Measurements from ENCODE around the gene SH3PXD2B.
"Not testable (repeated sequence)": the region's sequence is repeated elsewhere in the genome, so short reads cannot be mapped to it uniquely, and the experiment has no call there.

Gene SH3PXD2B

DNA sequence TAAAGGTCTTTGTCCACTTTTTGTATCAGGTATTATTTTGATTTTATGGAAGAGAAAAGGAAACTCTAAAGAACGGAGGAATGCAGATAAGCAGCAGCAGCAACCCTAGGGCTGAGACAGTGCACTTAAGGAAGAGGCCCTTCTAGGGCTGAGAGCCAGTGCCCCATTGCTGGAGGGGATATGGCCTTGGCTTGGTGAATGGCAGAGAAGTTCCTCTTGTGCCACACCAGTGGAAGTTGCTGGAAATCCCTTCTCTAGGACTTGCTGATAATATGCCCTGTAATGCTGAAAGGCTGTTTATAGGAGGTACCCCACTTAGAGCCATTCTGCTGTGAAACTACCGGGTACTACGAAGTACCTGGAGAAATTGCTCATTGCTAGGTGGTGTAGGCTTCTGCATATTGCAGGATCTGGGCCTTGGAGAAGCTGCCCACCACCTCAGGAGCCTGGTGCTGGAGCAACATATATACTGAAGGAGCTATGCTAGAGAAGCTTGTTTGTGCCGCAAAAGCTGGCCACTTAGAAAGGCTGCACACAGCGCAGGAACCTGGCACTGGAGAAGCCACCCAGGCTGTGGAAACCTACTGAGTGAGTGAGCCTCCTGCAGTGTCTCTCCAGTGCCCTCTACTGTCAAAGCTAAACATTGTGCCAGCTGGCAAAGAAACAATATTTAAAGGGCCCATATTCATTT lies 161.1 kb downstream of the SH3PXD2B start:
- no peak overlapping the region for H3K4me3 ChIP-seq (ENCODE audit: low read length)
- H3K9ac ChIP-seq (ENCODE audit: low read length): no peak overlapping the region
- H3K27ac ChIP-seq (ENCODE audit: low read depth, low read length): no peak overlapping the region
- no peaks in the 10 kb centered on the region for H3K4me1 ChIP-seq (ENCODE audit: control insufficient read depth, insufficient read depth, low read length)
- no peaks in the 10 kb centered on the region for H3K27me3 ChIP-seq (ENCODE audit: control insufficient read depth, insufficient read depth, low read length)
- H3K36me3 ChIP-seq (ENCODE audit: control insufficient read depth, insufficient read depth, low read length): no peaks in the 10 kb centered on the region

DNA sequence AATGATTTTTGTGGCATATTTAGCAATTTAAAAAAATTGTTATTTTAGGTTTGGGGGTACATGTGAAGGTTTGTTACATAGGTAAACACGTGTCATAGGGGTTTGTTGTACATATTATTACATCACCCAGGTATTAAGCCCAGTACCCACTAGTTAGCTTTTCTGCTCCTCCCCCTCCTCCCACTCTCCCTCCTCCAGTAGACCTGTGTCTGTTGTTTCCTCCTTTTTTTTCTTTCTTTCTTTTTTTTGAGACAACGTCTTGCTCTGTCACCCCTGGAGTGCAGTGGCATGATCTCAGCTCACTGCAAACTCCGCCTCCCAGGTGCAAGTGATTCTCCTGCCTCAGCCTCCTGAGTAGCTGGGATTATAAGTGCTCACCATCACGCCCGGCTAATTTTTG lies 162.5 kb downstream of the SH3PXD2B start:
- not testable (repeated sequence) for H3K27me3 ChIP-seq (ENCODE audit: control insufficient read depth, insufficient read depth, low read length); H3K9ac ChIP-seq (ENCODE audit: low read length); H3K36me3 ChIP-seq (ENCODE audit: control insufficient read depth, insufficient read depth, low read length); H3K4me3 ChIP-seq (ENCODE audit: low read length); H3K4me1 ChIP-seq (ENCODE audit: control insufficient read depth, insufficient read depth, low read length); H3K27ac ChIP-seq (ENCODE audit: low read depth, low read length)

GRCh38 chr5:172288465-172288864 lies 165.9 kb downstream of the SH3PXD2B start:
- Histone ChIP-seq H3K27me3 (ENCODE audit: control insufficient read depth, insufficient read depth, low read length) (no peaks in the 10 kb centered on the region), H3K27ac (ENCODE audit: low read depth, low read length) (no peak overlapping the region), H3K36me3 (ENCODE audit: control insufficient read depth, insufficient read depth, low read length) (no peaks in the 10 kb centered on the region), H3K4me1 (ENCODE audit: control insufficient read depth, insufficient read depth, low read length) (no peaks in the 10 kb centered on the region), H3K4me3 (ENCODE audit: low read length) (no peak overlapping the region), H3K9ac (ENCODE audit: low read length) (no peak overlapping the region)

DNA sequence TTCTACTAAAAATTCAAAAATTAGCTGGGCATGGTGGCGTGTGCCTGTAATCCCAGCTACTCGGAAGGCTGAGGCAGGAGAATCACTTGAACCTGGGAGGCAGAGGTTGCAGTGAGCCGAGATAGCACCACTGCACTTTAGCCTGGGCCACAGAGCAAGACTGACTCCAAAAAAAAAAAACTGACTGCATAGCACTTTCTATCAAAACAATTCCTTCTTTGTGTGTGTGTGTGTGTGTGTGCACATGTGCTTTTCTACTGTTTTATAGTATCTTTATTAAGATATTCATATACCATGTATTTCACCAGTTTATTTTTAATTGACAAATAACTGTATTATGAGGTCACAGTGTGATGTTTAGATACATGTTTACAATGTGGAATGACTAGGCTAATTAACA lies 167.2 kb downstream of the SH3PXD2B start:
- H3K27ac ChIP-seq (ENCODE audit: low read depth, low read length): not testable (repeated sequence)

GRCh38 chr5:172285226-172286143 lies 168.8 kb downstream of the SH3PXD2B start:
- Histone ChIP-seq H3K27ac (ENCODE audit: low read depth, low read length) (no peak overlapping the region), H3K27me3 (ENCODE audit: control insufficient read depth, insufficient read depth, low read length) (no peaks in the 10 kb centered on the region), H3K9ac (ENCODE audit: low read length) (no peak overlapping the region), H3K4me3 (ENCODE audit: low read length) (peak overlapping the region; percentile 89), H3K36me3 (ENCODE audit: control insufficient read depth, insufficient read depth, low read length) (no peaks in the 10 kb centered on the region), H3K4me1 (ENCODE audit: control insufficient read depth, insufficient read depth, low read length) (no peaks in the 10 kb centered on the region)

More for the DNA sequence above, 167.2 kb downstream of the SH3PXD2B start:
- H3K27me3 ChIP-seq (ENCODE audit: control insufficient read depth, insufficient read depth, low read length); H3K9ac ChIP-seq (ENCODE audit: low read length); H3K4me1 ChIP-seq (ENCODE audit: control insufficient read depth, insufficient read depth, low read length); H3K36me3 ChIP-seq (ENCODE audit: control insufficient read depth, insufficient read depth, low read length); H3K4me3 ChIP-seq (ENCODE audit: low read length): not testable (repeated sequence)

DNA sequence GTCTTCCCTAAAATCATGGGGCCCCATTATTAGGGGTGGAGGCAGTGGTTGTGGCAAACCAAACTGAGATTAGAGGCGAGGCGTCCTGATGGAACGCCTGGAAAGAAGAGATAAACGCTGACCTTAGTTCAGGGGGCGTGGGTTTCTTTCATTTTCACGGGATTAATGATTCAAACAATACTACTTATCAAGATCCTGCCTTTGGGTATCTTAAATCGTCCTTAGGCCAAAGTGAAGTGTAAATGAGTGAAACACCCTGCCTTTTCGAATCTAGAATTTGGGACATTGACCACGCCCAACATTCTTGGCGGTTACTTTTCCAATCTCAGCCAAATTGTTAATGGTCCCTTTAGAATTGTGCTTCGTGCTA lies 169.7 kb downstream of the SH3PXD2B start:
- Histone ChIP-seq H3K27me3 (ENCODE audit: control insufficient read depth, insufficient read depth, low read length) (no peaks in the 10 kb centered on the region), H3K4me1 (ENCODE audit: control insufficient read depth, insufficient read depth, low read length) (no peaks in the 10 kb centered on the region), H3K27ac (ENCODE audit: low read depth, low read length) (peak overlapping the region; percentile 91), H3K4me3 (ENCODE audit: low read length) (peak overlapping the region; percentile 89), H3K9ac (ENCODE audit: low read length) (peak overlapping the region; percentile 80), H3K36me3 (ENCODE audit: control insufficient read depth, insufficient read depth, low read length) (no peaks in the 10 kb centered on the region)

GRCh38 chr5:172283862-172284610 lies 170.3 kb downstream of the SH3PXD2B start:
- Histone ChIP-seq H3K27ac (ENCODE audit: low read depth, low read length) (peak overlapping the region; percentile 91), H3K36me3 (ENCODE audit: control insufficient read depth, insufficient read depth, low read length) (no peaks in the 10 kb centered on the region), H3K4me3 (ENCODE audit: low read length) (peak overlapping the region; percentile 89), H3K4me1 (ENCODE audit: control insufficient read depth, insufficient read depth, low read length) (no peaks in the 10 kb centered on the region), H3K27me3 (ENCODE audit: control insufficient read depth, insufficient read depth, low read length) (no peaks in the 10 kb centered on the region), H3K9ac (ENCODE audit: low read length) (peak overlapping the region; percentile 80)

DNA sequence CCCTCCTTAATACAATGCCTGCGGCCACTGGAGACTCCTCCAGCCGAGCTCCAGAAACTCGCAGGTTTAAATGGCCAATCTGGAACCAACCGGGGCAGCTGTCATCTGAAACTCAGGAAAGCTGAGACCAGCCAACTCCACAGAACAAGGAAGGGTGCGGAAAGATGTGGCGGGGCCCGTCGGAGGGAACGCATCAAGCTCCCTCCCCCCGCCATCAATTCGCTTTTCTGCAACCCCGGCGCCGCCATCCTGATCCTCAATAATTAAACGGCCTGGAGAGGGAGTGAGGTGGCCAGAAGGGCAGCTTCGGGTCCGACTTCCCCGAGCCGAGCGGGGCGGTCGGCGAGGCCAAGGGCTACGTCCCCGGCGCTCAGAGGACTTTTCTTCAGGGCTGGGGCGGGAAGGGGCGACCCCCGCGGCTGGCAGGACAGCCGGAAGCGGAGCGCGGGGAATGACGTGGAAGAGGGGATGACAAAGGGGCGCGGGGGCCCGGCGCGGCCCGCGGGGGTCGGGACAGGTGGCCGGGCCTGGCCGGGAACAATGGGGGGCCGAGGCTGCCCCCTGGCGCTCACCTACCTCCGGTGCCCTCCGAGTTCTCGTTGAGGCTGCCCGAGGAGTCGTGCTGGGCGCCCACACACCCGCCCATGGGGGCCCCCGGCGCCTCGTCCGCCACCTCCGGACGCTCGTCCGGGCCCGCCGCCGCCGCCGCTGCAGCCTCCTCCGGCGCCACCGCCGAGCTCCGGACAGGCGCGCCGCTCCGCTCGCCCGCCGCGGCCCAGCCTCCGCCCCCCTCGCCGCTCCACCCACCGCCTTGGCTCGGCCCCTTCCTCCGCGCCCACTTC lies 171.1 kb downstream of the SH3PXD2B start, which contains the start of gene UBTD2:
UBTD2 (minus strand) TSS at position 745 of the 842 bp plus-strand sequence; CDS start at position 646, 99 bp downstream.
- Histone ChIP-seq H3K36me3 (ENCODE audit: control insufficient read depth, insufficient read depth, low read length) (no peaks in the 10 kb centered on the region), H3K4me1 (ENCODE audit: control insufficient read depth, insufficient read depth, low read length) (no peaks in the 10 kb centered on the region), H3K27ac (ENCODE audit: low read depth, low read length) (peak within 1 kb of the TSS; percentile 91), H3K4me3 (ENCODE audit: low read length) (peak within 1 kb of the TSS; percentile 89), H3K27me3 (ENCODE audit: control insufficient read depth, insufficient read depth, low read length) (no peaks in the 10 kb centered on the region), H3K9ac (ENCODE audit: low read length) (peak within 1 kb of the TSS; percentile 80)

DNA sequence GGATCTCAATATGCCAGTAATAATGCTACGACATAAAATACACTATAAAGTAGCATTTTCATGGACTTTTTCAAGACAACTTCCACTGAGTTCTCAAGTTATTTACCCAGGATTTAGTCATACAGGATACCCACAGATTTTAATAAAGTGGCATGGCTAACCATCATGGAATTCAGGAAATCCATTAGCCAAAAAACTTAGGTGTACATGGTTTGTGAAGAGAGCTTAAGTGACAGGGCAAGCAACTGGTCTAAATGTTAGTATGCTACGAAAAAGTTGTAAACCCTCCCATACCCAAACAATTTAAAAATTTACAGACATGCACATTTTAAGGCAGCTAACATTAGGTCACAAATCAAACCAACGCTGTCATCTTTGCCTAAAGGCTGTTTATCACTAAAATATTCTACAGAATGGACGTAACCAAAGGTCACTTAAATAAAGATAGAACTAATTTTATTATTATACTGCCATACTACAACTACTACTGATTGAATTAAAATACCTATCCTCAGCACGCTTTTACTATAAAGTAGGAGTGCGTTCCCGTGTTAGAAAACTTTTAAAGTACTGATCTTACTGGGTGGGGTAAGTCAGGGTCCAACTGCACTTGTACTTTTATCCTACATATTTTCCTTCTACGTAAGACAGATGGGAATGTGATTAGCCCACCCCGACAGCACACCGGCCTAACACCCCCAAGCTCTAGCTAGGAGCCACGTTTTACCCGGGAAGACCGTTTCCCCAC lies 171.9 kb downstream of the SH3PXD2B start:
- Histone ChIP-seq H3K4me1 (ENCODE audit: control insufficient read depth, insufficient read depth, low read length) (no peaks in the 10 kb centered on the region), H3K4me3 (ENCODE audit: low read length) (peak overlapping the region; percentile 64), H3K27ac (ENCODE audit: low read depth, low read length) (no peak overlapping the region), H3K27me3 (ENCODE audit: control insufficient read depth, insufficient read depth, low read length) (no peaks in the 10 kb centered on the region), H3K9ac (ENCODE audit: low read length) (no peak overlapping the region), H3K36me3 (ENCODE audit: control insufficient read depth, insufficient read depth, low read length) (no peaks in the 10 kb centered on the region)

DNA sequence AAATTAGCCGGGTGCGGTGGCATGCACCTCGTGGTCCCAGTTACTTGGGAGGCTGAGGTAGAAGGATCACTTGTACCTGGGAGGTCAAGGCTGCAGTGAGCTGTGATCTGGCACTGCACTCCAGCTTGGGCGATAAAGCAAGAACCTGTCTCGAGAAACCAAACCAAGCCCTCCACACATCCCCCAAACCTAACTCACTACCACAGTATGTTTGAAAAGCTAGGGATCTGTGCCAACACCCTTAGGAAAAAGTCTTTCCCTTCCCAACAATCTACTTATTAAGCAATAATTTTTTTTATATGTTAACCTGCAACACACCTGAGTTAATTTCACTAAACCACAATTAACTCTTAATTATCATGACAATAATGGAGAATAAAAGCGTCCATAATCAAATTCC lies 173.0 kb downstream of the SH3PXD2B start:
- H3K27me3 ChIP-seq (ENCODE audit: control insufficient read depth, insufficient read depth, low read length): no peaks in the 10 kb centered on the region
- H3K9ac ChIP-seq (ENCODE audit: low read length): no peak overlapping the region
- no peak overlapping the region for H3K27ac ChIP-seq (ENCODE audit: low read depth, low read length)
- H3K36me3 ChIP-seq (ENCODE audit: control insufficient read depth, insufficient read depth, low read length): no peaks in the 10 kb centered on the region
- no peaks in the 10 kb centered on the region for H3K4me1 ChIP-seq (ENCODE audit: control insufficient read depth, insufficient read depth, low read length)
- peak overlapping the region; percentile 36 for H3K4me3 ChIP-seq (ENCODE audit: low read length)

DNA sequence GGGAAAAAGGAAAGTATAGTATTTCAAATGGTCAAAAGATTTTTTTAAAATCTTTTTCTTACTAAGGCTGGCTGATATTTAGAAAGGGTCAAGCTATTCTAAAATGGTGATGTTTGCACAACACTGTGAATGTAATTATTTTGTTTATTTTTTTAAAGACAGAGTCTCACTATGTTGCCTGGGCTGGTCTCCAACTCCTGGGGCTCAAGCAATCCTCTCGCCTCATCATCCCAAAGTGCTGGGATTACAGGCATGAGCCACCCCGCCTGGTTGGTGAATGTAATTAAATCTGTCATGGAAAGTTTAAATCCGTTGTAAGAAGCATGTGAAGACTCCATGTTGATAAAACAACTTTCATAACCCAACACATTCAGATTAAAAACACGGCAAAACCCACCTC lies 173.4 kb downstream of the SH3PXD2B start:
- no peaks in the 10 kb centered on the region for H3K27me3 ChIP-seq (ENCODE audit: control insufficient read depth, insufficient read depth, low read length)
- no peak overlapping the region for H3K9ac ChIP-seq (ENCODE audit: low read length)
- H3K4me3 ChIP-seq (ENCODE audit: low read length): no peak overlapping the region
- no peak overlapping the region for H3K27ac ChIP-seq (ENCODE audit: low read depth, low read length)
- no peaks in the 10 kb centered on the region for H3K4me1 ChIP-seq (ENCODE audit: control insufficient read depth, insufficient read depth, low read length)
- H3K36me3 ChIP-seq (ENCODE audit: control insufficient read depth, insufficient read depth, low read length): no peaks in the 10 kb centered on the region

Data from rectal smooth muscle tissue (tissue), 1 donor.